ENCODE data around the gene LYG1. TPM values are rescaled to one million over a fixed set of nuclear protein-coding genes. Genes with fewer than 3 reads are reported as not detected.

Gene LYG1
- total and polyA plus RNA-seq, 9 of the 15 experiments (the other 6 are each of a cell fraction or from before 2014, with no cell fraction given) = 0.64 to 2.6 (median 1.2) TPM

DNA sequence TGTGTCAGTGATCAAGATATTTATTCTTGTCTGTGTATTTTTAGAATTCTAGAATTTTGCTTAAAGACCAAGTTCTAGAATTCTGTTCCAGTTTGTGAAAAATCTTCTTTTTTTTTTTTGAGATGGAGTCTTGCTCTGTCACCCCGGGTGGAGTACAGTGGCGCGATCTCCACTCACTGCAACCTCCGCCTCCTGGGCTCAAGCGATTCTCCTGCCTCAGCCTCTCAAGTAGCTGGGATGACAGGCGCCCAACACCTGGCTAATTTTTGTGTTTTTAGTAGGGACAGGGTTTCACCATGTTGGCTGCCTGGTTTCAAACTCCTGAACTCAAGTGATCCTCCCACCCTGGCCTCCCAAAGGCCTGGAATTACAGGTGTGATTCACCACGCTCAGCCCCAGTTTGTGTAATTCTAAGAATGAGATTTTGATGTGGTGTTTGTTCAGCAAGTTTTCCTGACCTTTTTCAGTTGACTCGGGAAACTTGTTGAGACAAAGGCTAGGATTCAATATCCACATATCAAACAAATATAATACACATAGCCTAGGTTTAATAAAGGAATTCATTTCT is 39.8 kb upstream of the LYG1 start:
- Histone ChIP-seq H3K4me3 (no peak overlapping the region), H3K9me3 (replicated peaks; ENCODE audit: control insufficient read depth, insufficient read depth, low read depth, low read length) (no peaks in the 10 kb centered on the region), H3K27ac (ENCODE audit: extremely low read depth, low read depth, low read length) (no peak overlapping the region; the same call in 2 of the 3 replicates), H3K4me1 (replicated peaks in 1 of 2; ENCODE audit: control insufficient read depth in 2 of 2, insufficient read depth in 2 of 2, low read length in 2 of 2) (peaks cover 5 to 11% of the 10 kb centered on the region in 2 experiments; a peak in 3 of 5 replicates), H3K79me2 (ENCODE audit: control insufficient read depth, insufficient read depth, low read length) (peaks cover 95% of the 10 kb centered on the region), H4K20me1 (replicated peaks; ENCODE audit: control insufficient read depth, insufficient read depth, low read length) (peaks cover 17% of the 10 kb centered on the region; the same call in 1 of the 2 replicates), H3K9me1 (ENCODE audit: control insufficient read depth, insufficient read depth, low read length) (no peaks in the 10 kb centered on the region), H3K9ac (ENCODE audit: insufficient read depth in 1 of 2, low read depth in 2 of 2, low read length in 2 of 2) (peak overlapping the region in 1 of 2 experiments; percentile 62; a peak in 1 of 4 replicates), H3K27me3 (ENCODE audit: control insufficient read depth in 2 of 2, insufficient read depth in 2 of 2, low read length in 2 of 2) (no peaks in the 10 kb centered on the region), H2AFZ (ENCODE audit: low read depth, low read length) (no peak overlapping the region), H3K36me3 (ENCODE audit: control insufficient read depth, insufficient read depth, low read length) (peaks cover 12% of the 10 kb centered on the region; the same call in 1 of the 3 replicates), H3K4me2 (ENCODE audit: insufficient read depth, low read length) (peak overlapping the region; percentile 45; the same call in 1 of the 2 replicates)
- in situ Hi-C loops (cut with MboI) = no loop called here
- FAIRE-seq (no peak), DNase-seq (ENCODE audit: extremely low read depth in 1 of 4, low spot score in 3 of 4) (peak in 1 of 4 experiments; percentile 16), ATAC-seq (no peak)
- ChIA-PET POLR2A (interaction anchor here (0.6 to 1.1 kb wide), 2 partner anchors 10 to 46 kb away, joined by 3 to 4 read pairs; no protein-coding TSS in a partner anchor), CTCF (ENCODE audit: low intra/inter-chr PET ratio) (no interaction called here)
- BruUV-seq (replicated peaks) = no TSS peak
- intact Hi-C loops (cut with micrococcal nuclease) = no loop called here
- TF ChIP-seq ZBTB33 (CRISPR knock-in tag; IDR thresholded peaks at IDR 0.05) (peak; percentile 57; the same call in 1 of the 2 replicates), ZNF384 (IDR thresholded peaks at IDR 0.05; ENCODE audit: low read depth, low read length) (0 out of 2 replicates have a peak, but pooled peaks have one; percentile 9), TGIF2 (CRISPR knock-in tag; IDR thresholded peaks at IDR 0.05) (no peak)
- WGBS (ENCODE audit: insufficient coverage, low coverage, missing lambda C conversion rate) = 20% methylated on average over 3 of the region's 8 CpGs
